ENCODE data around the gene RAB6C.
"Not testable (repeated sequence)": the region's sequence is repeated elsewhere in the genome, so short reads cannot be mapped to it uniquely, and the experiment has no call there.

Gene RAB6C

GRCh38 chr2:129979629-129980155 is at the start of gene RAB6C:
RAB6C (plus strand) TSS chr2:129979666; CDS start chr2:129980116, 450 bp downstream.
- not testable (repeated sequence) for DNase-seq

- no peak for DNase-seq
Measured at GRCh38 chr2:129930451-129930850, 49.0 kb upstream of the RAB6C start.

- not testable (repeated sequence) for DNase-seq
Measured at GRCh38 chr2:129933387-129933786, 46.1 kb upstream of the RAB6C start.

DNA sequence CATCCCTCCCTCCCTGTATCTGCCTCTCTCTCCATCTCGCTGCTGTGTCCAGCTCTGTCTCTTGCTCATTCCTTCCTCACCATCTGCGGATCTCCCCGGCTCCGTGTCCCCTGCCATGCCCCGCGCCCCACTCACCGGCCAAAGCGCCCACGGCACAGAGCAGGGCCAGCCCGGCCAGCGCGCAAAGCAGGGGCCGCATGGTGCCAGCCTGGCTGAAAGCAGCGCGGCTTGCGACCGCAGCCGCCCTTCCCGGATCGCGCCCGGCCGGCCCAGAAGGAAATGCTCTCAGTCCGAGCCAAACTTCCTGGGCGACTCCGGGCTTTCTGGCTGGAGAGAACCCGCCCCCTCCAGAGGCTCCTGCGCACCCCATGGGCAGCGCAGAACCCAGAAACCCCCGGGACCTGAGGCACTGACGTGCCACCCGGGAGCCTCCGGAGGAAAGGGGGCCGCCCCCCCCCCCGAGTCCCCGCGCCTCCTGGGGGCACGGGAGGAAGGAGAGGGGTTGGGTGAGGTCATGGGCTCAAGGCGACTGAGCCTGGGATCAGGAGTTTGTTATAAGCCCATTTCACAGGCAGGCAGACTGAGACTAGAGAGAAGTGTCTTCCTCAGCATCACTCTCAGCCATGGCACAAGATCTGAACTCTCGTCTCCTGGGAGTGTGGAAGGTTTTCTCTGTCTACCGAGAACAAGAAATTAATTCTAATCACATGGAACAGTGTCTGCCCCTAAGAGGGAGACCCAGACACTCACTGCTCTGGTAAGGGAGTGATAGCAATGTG is 45.2 kb upstream of the RAB6C start:
- DNase-seq: no peak

- DNase-seq: no peak
Measured at GRCh38 chr2:129935118-129935517, 44.3 kb upstream of the RAB6C start.

DNA sequence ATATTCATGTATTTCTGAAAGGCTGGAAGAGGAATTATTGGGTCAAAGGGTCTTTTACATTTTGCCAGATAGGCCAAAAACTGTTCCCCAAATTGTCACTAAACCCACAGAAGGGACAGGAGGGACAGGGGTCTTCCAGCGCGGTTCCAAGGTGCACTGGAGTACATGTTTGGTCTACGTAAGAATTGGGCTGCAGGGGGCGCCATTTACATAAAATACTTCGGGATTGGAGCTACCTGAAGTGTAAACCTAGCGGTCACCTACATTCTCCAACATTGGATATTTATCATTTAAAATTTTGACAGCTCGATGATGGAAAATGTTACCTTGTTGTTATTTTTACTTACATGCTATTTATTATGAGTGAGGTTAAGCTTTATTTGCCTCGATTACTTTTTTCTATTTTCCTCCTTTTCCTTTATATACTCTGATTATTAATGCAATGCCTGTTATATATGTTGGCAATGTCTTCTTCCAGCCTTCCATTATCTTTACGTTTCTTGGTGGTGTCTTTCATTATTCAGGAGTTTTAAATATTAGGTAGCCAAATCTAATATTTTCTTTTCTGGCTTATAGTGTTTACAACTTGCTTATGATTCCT is 43.0 kb upstream of the RAB6C start:
- DNase-seq: no peak

- not testable (repeated sequence) for DNase-seq
Measured at GRCh38 chr2:129938850-129939471, 40.5 kb upstream of the RAB6C start.

DNA sequence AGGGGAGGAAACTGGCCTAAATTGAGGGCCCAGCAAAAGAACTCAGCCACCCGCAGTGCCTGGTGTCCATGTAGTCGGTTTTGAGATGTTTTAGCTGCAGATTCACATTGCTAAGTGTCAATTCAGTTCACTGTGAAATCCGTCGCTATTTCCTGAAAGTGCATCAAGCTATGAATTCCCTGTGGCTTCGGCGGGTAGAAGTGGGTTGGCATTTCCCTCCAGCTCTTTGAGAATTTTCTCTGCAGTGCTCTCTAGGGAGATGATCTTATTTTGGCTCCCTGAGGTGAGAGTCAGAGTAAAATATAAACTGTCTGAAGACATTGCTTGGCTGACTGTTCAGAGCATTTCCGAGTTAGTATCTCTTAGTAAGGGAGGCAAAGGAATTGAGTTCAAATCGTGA is 36.0 kb upstream of the RAB6C start:
- DNase-seq: not testable (repeated sequence)

GRCh38 chr2:129945557-129945956 is 33.9 kb upstream of the RAB6C start:
- DNase-seq: no peak

- not testable (repeated sequence) for DNase-seq
Measured at GRCh38 chr2:129947712-129948111, 31.8 kb upstream of the RAB6C start.

- DNase-seq: not testable (repeated sequence)
Measured at GRCh38 chr2:129956171-129956570, 23.3 kb upstream of the RAB6C start.

- DNase-seq: no peak
Measured at GRCh38 chr2:129957891-129958290, 21.6 kb upstream of the RAB6C start.

DNA sequence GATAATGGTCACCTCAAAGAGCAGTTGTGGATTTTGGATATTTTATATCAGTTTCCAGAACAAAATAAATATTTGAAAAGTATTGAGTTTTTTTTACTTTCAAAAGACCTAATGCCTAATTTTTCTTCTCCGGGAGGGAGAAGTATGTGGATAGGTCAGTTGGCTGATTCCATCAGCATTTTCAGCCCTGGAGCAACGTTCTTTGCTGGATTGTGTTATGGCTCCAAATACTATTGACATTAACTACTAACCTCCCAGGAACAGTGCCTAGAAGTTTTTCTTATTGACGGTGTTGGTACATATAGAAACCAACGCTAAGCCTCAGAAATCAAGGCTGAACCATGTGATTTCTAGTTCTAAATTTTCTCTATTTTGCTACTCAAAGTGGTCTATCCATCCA is 20.7 kb upstream of the RAB6C start:
- not testable (repeated sequence) for DNase-seq

DNA sequence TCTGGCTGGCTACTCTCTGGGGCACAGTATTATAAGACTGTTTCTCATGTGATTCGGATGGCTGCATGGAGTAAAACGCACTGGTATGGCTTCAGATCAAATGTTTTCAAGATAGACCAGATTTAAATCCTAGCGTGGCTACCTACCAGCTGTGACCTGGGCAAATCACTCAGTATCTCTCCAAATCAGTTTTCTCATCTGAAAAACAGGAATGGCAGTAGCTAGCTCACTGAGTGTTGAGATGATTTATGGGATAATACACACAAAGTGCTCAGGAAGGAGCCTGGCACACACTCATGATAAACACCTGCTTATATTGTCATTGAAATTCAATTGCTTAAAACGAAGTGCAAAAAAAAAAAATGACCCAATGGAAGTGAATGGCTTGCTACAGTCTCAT is 10.9 kb upstream of the RAB6C start:
- not testable (repeated sequence) for DNase-seq

DNA sequence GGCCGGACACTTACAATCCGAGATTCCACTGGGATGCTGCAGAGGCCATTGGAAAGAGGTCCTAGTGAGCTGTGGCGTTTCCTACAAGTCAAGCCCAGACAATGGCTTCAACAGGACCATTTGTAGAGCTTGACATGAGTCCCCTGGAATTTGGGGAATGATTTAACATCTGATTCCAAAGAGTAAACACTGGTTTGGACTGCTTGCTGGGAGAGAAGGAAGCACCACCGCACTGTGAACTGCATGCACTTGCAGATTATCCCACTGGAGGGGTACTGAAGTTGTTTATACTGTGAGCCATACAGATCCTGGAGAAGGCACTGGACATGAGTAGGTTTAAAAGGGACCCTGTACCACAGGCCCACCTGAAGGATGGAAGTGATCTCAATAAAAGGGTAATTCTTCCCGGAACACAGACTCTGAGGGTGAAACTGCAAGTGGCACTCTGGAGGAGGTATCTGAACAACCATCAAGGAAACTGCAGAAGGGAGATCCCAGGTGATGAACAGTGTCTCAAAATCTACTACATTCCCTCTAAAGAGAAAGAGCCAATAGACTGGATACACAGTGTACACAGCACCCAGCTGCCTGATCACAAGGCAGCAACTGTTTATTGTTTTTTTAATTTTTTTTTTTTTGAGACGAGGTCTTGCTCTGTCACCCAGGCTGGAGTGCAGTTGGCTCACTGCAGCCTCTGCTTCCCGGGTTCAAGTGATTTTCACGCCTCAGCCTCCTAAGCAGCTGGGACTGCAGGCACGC is 4.3 kb upstream of the RAB6C start:
- DNase-seq: no peak

GRCh38 chr2:129976969-129977368 is 2.5 kb upstream of the RAB6C start:
- DNase-seq: not testable (repeated sequence)

- no peak for DNase-seq
Measured at GRCh38 chr2:129977986-129978385, 1.5 kb upstream of the RAB6C start.

- not testable (repeated sequence) for DNase-seq
Measured at GRCh38 chr2:129980246-129980645, 780 bp downstream of the RAB6C start.

DNA sequence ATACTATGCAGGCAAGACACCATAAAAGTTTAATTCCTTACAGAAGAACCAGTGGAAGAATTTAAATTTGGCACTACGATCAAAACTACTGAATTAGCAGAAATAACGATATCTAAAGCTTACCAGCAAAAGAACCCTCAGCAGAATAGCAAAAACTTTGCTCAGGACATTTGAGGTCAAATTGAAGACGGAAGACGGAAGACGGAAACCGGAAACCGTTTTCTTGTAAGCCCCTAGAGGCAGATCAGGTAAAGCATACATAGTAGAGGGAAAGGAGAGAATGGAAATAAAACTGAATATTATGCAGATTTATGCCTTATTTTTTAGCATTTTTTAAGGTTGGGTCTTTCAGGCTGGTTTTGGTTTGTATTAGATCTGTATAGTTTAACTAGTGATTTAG is 2.2 kb downstream of the RAB6C start:
- not testable (repeated sequence) for DNase-seq

DNA sequence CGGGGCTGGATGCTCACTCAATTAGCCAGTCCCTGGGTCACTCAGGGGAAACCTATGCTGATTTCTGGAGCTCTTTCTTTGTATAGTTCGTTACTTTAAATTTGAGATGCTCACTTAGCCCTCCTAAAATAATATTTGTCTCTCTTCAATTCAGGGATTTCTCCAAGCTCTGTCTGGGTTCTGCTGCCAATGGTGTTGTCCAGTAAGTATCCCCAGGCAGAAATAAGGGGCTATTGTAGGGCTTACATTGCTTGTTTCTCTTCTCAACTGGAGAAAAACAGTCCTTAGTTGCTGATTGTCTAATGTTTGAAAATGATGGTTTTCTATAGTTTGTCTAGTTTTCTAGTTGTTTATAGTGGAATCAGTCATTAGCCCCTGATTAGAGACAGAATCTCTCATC is 5.0 kb downstream of the RAB6C start:
- no peak for DNase-seq

GRCh38 chr2:129992415-129993006 is 13.0 kb downstream of the RAB6C start:
- DNase-seq: not testable (repeated sequence)

GRCh38 chr2:129993151-129993550 is 13.7 kb downstream of the RAB6C start:
- DNase-seq: not testable (repeated sequence)

Data from CD4-positive, alpha-beta T cell treated with Interleukin-10 for 1 hour (primary cell).